H1 (cell line): Measurements from ENCODE around the gene OLAH. TPM values are rescaled to one million over a fixed set of nuclear protein-coding genes. Genes with fewer than 3 reads are reported as not detected.

ENCODE experiments used
- CTCF ChIA-PET: fragments of 300-600 bp; sonication (Branson Sonifier 250); formaldehyde crosslinking; loops from one replicate; lab custom pipeline; 2021; ENCODE audit not compliant: partially characterized antibody; lab: Charles Lee
- POLR2A ChIA-PET: fragments of 300-600 bp; sonication (Branson Sonifier 250); formaldehyde crosslinking; loops from one replicate; lab custom pipeline; 2021; ENCODE audit warnings: inconsistent platforms; ENCODE audit not compliant: partially characterized antibody; lab: Charles Lee
- DNase-seq, 2 experiments: peaks; one replicate each; pipeline versions ENCODE4 v3.0.0 to v3.0.0-alpha.2; 2010 to 2022; ENCODE audit warnings: low spot score in 2 of 2, low read depth in 1 of 2, mixed read lengths in 1 of 2
- FAIRE-seq: peaks from 2 replicates; lab custom pipeline; 2011; peaks lifted over from hg19 to GRCh38; lab: Jason Lieb, UNC
- H2AFZ ChIP-seq: 2 replicates; pipeline ENCODE4 v1.8.1; 2012; ENCODE audit warnings: low read length, inconsistent platforms
- H2AK5ac ChIP-seq: 2 replicates; pipeline ENCODE4 v1.6.1; 2013; ENCODE audit warnings: low read depth, low read length
- H2BK120ac ChIP-seq: replicated peaks from 2 replicates; pipeline ENCODE3; 2013; ENCODE audit warnings: low read depth, low read length, inconsistent platforms
- H2BK12ac ChIP-seq: 2 replicates; pipeline ENCODE4 v1.6.1; 2013; ENCODE audit warnings: low read depth, low read length
- H2BK15ac ChIP-seq: 2 replicates; pipeline ENCODE4 v1.6.1; 2013; ENCODE audit warnings: low read length
- H2BK20ac ChIP-seq: 2 replicates; pipeline ENCODE4 v1.6.1; 2013; ENCODE audit warnings: low read length
- H2BK5ac ChIP-seq: 2 replicates; pipeline ENCODE4 v1.6.1; 2013; ENCODE audit warnings: low read depth, low read length
- H3K14ac ChIP-seq: 2 replicates; pipeline ENCODE4 v1.6.1; 2013; ENCODE audit warnings: inconsistent platforms; ENCODE audit not compliant: insufficient read length
- H3K18ac ChIP-seq: 2 replicates; pipeline ENCODE4 v1.6.1; 2013; ENCODE audit warnings: low read length; ENCODE audit errors: extremely low read depth
- H3K23ac ChIP-seq: 2 replicates; pipeline ENCODE4 v1.6.1; 2013; ENCODE audit warnings: inconsistent platforms; ENCODE audit not compliant: insufficient read length
- H3K23me2 ChIP-seq: 2 replicates; pipeline ENCODE4 v1.6.1; 2013; ENCODE audit warnings: low read depth, low read length
- H3K27ac ChIP-seq: 2 replicates; pipeline ENCODE4 v1.6.1; 2011; ENCODE audit warnings: low read depth, low read length, inconsistent platforms
- H3K27me3 ChIP-seq, 4 experiments: replicated peaks in 1 of 4; 1 replicate in 1 of 4; 2 replicates in 3 of 4; pipeline versions ENCODE4 v1.6.1 to v1.8.1; 2011 to 2013; ENCODE audit warnings: low read length in 3 of 4, mild to moderate bottlenecking in 3 of 4, inconsistent platforms in 2 of 4, mixed read lengths in 2 of 4, moderate library complexity in 1 of 4; ENCODE audit not compliant: control insufficient read depth in 3 of 4, insufficient read depth in 3 of 4; ENCODE audit errors: extremely low read depth in 1 of 4
- H3K36me3 ChIP-seq, 4 experiments: 2 replicates each; pipeline versions ENCODE4 v1.6.1 to v1.8.1; 2011 to 2013; ENCODE audit warnings: mild to moderate bottlenecking in 4 of 4, low read length in 3 of 4, moderate library complexity in 2 of 4, control low read depth in 1 of 4, inconsistent platforms in 1 of 4; ENCODE audit not compliant: insufficient read depth in 4 of 4, control insufficient read depth in 2 of 4
- H3K4ac ChIP-seq: replicated peaks from 2 replicates; pipeline ENCODE3; 2013; ENCODE audit warnings: low read length, low read depth, mixed read lengths, inconsistent platforms; ENCODE audit not compliant: insufficient read length
- H3K4me1 ChIP-seq, 4 experiments: replicated peaks in 1 of 4; 1 replicate in 1 of 4; 2 replicates in 3 of 4; pipeline versions ENCODE4 v1.6.1 to v1.8.1; 2011 to 2013; ENCODE audit warnings: low read length in 3 of 4, inconsistent platforms in 2 of 4, mixed read lengths in 1 of 4; ENCODE audit not compliant: insufficient read depth in 4 of 4, control insufficient read depth in 3 of 4
- H3K4me2 ChIP-seq, 2 experiments: 2 replicates each; pipeline versions ENCODE4 v1.6.1 to v1.8.1; 2011 to 2013; ENCODE audit warnings: low read depth in 2 of 2, low read length in 2 of 2, control low read depth in 1 of 2, inconsistent platforms in 1 of 2, mild to moderate bottlenecking in 1 of 2; ENCODE audit not compliant: insufficient read depth in 1 of 2
- H3K4me3 ChIP-seq, 4 experiments: fragments of 200-600, 300-600 bp in 1 of 4; sonication (generic), shearing (Covaris generic), sonication (Bioruptor Twin) in 1 of 4; 2 replicates each; pipeline versions ENCODE4 v1.5.1 to v1.8.1; 2011 to 2016; ENCODE audit warnings: low read length in 4 of 4, low read depth in 3 of 4, control low read depth in 2 of 4, inconsistent platforms in 2 of 4, mild to moderate bottlenecking in 2 of 4, mixed read lengths in 1 of 4, moderate library complexity in 1 of 4; ENCODE audit not compliant: insufficient read depth in 2 of 4; ENCODE audit errors: extremely low read depth in 1 of 4
- H3K56ac ChIP-seq: replicated peaks from 2 replicates; pipeline ENCODE3; 2013; ENCODE audit warnings: low read depth, mild to moderate bottlenecking, mixed read lengths, low read length, inconsistent platforms; ENCODE audit not compliant: insufficient read length
- H3K79me1 ChIP-seq: 2 replicates; pipeline ENCODE4 v1.6.1; 2013; ENCODE audit warnings: low read depth, low read length, control low read depth
- H3K79me2 ChIP-seq, 2 experiments: 2 replicates each; pipeline versions ENCODE4 v1.6.1 to v1.8.1; 2012 to 2013; ENCODE audit warnings: low read length in 2 of 2, mild to moderate bottlenecking in 2 of 2, inconsistent platforms in 1 of 2; ENCODE audit not compliant: insufficient read depth in 2 of 2, control insufficient read depth in 1 of 2
- H3K9ac ChIP-seq, 4 experiments: replicated peaks in 1 of 4; 1 replicate in 1 of 4; 2 replicates in 3 of 4; pipeline versions ENCODE4 v1.6.1 to v1.8.1; 2011 to 2013; ENCODE audit warnings: low read depth in 3 of 4, low read length in 3 of 4, control low read depth in 2 of 4, mild to moderate bottlenecking in 2 of 4, moderate library complexity in 2 of 4, inconsistent platforms in 1 of 4; ENCODE audit errors: extremely low read depth in 1 of 4
- H3K9me3 ChIP-seq, 2 experiments: 2 replicates each; pipeline versions ENCODE4 v1.6.1 to v1.8.1; 2012 to 2013; ENCODE audit warnings: mild to moderate bottlenecking in 2 of 2, moderate library complexity in 2 of 2, control low read depth in 1 of 2, inconsistent platforms in 1 of 2, low read depth in 1 of 2, low read length in 1 of 2, mixed read lengths in 1 of 2; ENCODE audit not compliant: insufficient read depth in 2 of 2
- H4K20me1 ChIP-seq, 2 experiments: replicated peaks in 1 of 2; 2 replicates each; pipeline versions ENCODE3 to v1.8.1; 2011 to 2013; ENCODE audit warnings: inconsistent platforms in 2 of 2, low read length in 2 of 2, mild to moderate bottlenecking in 1 of 2; ENCODE audit not compliant: insufficient read depth in 2 of 2, control insufficient read depth in 1 of 2
- H4K5ac ChIP-seq: 2 replicates; pipeline ENCODE4 v1.6.1; 2013; ENCODE audit warnings: low read length, low read depth, mixed read lengths, inconsistent platforms; ENCODE audit not compliant: insufficient read length
- H4K8ac ChIP-seq: 2 replicates; pipeline ENCODE4 v1.8.0; 2013; ENCODE audit warnings: mild to moderate bottlenecking, moderate library complexity, low read length, inconsistent platforms; ENCODE audit not compliant: insufficient read depth; ENCODE audit errors: extremely low read depth
- H4K91ac ChIP-seq: replicated peaks from 2 replicates; pipeline ENCODE3; 2013; ENCODE audit warnings: low read length, mixed read lengths, inconsistent platforms; ENCODE audit not compliant: insufficient read length
- ATF3 ChIP-seq: IDR thresholded peaks from 2 replicates; pipeline ENCODE4 v1.6.1; 2011; ENCODE audit warnings: low read depth, mild to moderate bottlenecking, low read length; ENCODE audit not compliant: insufficient read depth
- CEBPB ChIP-seq: IDR thresholded peaks from 2 replicates; pipeline ENCODE4 v1.6.1; 2012; ENCODE audit warnings: low read depth, low read length
- CTBP2 ChIP-seq: IDR thresholded peaks from 2 replicates; pipeline ENCODE4 v1.7.0; 2011; ENCODE audit warnings: borderline replicate concordance, mild to moderate bottlenecking, moderate library complexity, mixed read lengths, low read length; ENCODE audit not compliant: insufficient read depth, insufficient read length
- E2F6 ChIP-seq: IDR thresholded peaks from 2 replicates; pipeline ENCODE4 v1.6.1; 2012; ENCODE audit warnings: inconsistent platforms
- EP300 ChIP-seq, 2 experiments: IDR thresholded peaks; 1 replicate in 1 of 2; 2 replicates in 1 of 2; pipeline ENCODE4 v1.6.1; 2011 to 2012; ENCODE audit warnings: low read depth in 2 of 2, low read length in 2 of 2, mild to moderate bottlenecking in 2 of 2, borderline replicate concordance in 1 of 2, inconsistent platforms in 1 of 2, moderate library complexity in 1 of 2
- EZH2 ChIP-seq: fragments of 200-600 bp; sonication (generic); IDR thresholded peaks from 2 replicates; pipeline ENCODE4 v1.7.1; 2012; ENCODE audit warnings: low read depth, mild to moderate bottlenecking, moderate library complexity, low read length, inconsistent platforms; ENCODE audit not compliant: severe bottlenecking
- HDAC6 ChIP-seq: IDR thresholded peaks from one replicate; pipeline ENCODE4 v1.7.1; 2012; ENCODE audit warnings: low read depth, mild to moderate bottlenecking, inconsistent platforms, low read length, moderate library complexity
- KDM4A ChIP-seq: IDR thresholded peaks from one replicate; pipeline ENCODE4 v1.7.1; 2012; ENCODE audit warnings: low read depth, mild to moderate bottlenecking, moderate library complexity, low read length, inconsistent platforms; ENCODE audit not compliant: severe bottlenecking
- POLR2AphosphoS5 ChIP-seq: IDR thresholded peaks from 2 replicates; pipeline ENCODE4 v1.6.1; 2011; ENCODE audit warnings: low read depth, low read length
- POU5F1 ChIP-seq: IDR thresholded peaks from 2 replicates; pipeline ENCODE4 v1.6.1; 2011; ENCODE audit warnings: low read depth, mild to moderate bottlenecking, low read length, moderate library complexity
- RFX5 ChIP-seq: IDR thresholded peaks from 2 replicates; pipeline ENCODE4 v1.6.1; 2011; ENCODE audit warnings: low read depth, low read length, improper control_type of control experiment, borderline replicate concordance
- RXRA ChIP-seq: IDR thresholded peaks from 2 replicates; pipeline ENCODE4 v1.6.1; 2011; ENCODE audit warnings: low read depth, mild to moderate bottlenecking, low read length, moderate library complexity; ENCODE audit not compliant: insufficient read depth
- SRF ChIP-seq: IDR thresholded peaks from 2 replicates; pipeline ENCODE4 v1.6.1; 2011; ENCODE audit warnings: mild to moderate bottlenecking, low read depth, low read length, moderate library complexity
- WGBS, 2 experiments: shearing (Covaris generic) in 1 of 2; methylation state at CpG; one replicate each; pipeline versions ENCODE4 v1.1.6 to v1.1.7; 2013 to 2015; ENCODE audit warnings: low lambda C conversion rate in 2 of 2, mixed read lengths in 2 of 2, inconsistent platforms in 1 of 2, low coverage in 1 of 2, missing lambda C conversion rate in 1 of 2; ENCODE audit not compliant: insufficient replicate concordance in 2 of 2, insufficient coverage in 1 of 2, insufficient read length in 1 of 2; ENCODE audit errors: extremely low coverage in 1 of 2, missing lambda C conversion rate in 1 of 2; 5-methylcytosine and 5-hydroxymethylcytosine counted together
- polyA plus RNA-seq, 7 experiments: library from polyadenylated mRNA; depleted of rRNA in 3 of 7; stranded (reverse) in 5 of 7; unstranded in 2 of 7; fragments of >200 nt in 5 of 7; fragments of 200-250 nt in 2 of 7; gene quantifications; 1 replicate in 5 of 7; 2 replicates in 1 of 7; 4 replicates in 1 of 7; pipeline versions ENCODE4 v1.2.1 to v1.2.3, GENCODE V29; 2011 to 2013; ENCODE audit warnings: missing spikeins in 2 of 7, mixed read lengths in 2 of 7
- total RNA-seq: library from RNA; stranded (reverse); fragmentation: NEBNext Ultra II Directional; extraction: Animal tissue kit (Norgen Biotek cat#: 25700); gene quantifications from 2 replicates; pipeline ENCODE4 v1.2.1, GENCODE V29; 2021

The OLAH gene
- total and polyA plus RNA-seq, 2 of the 8 experiments (the other 6 are each of a cell fraction or from before 2014, with no cell fraction given): not detected

GRCh38 chr10:15113766-15114165 is 70.0 kb downstream of the OLAH start:
- Histone ChIP-seq H2BK5ac (no peak overlapping the region), H2AFZ (no peak overlapping the region), H3K18ac (no peak overlapping the region), H2BK20ac (no peak overlapping the region), H2BK12ac (no peak overlapping the region), H3K9me3 (no peaks in the 10 kb centered on the region), H3K9ac (no peak overlapping the region), H4K91ac (no peak overlapping the region), H3K79me2 (no peaks in the 10 kb centered on the region), H4K8ac (no peak overlapping the region), H3K4ac (no peak overlapping the region), H3K14ac (no peak overlapping the region), H3K23ac (no peak overlapping the region), H3K4me3 (no peak overlapping the region), H3K4me2 (no peak overlapping the region), H4K20me1 (no peaks in the 10 kb centered on the region), H3K36me3 (peaks cover 0 to 8% (median 1%) of the 10 kb centered on the region in 4 experiments; a peak in 6 of 8 replicates), H3K27ac (no peak overlapping the region), H2BK120ac (no peak overlapping the region), H3K4me1 (no peaks in the 10 kb centered on the region), H2AK5ac (no peak overlapping the region), H3K79me1 (no peaks in the 10 kb centered on the region), H4K5ac (no peak overlapping the region), H2BK15ac (no peak overlapping the region), H3K23me2 (no peaks in the 10 kb centered on the region), H3K56ac (no peak overlapping the region), H3K27me3 (no peaks in the 10 kb centered on the region)
- WGBS, 2 experiments: 96% methylated on average over 4 of the region's 4 CpGs; no CpG with 5 or more reads in 1 of the 2 experiments
- ChIA-PET CTCF (interaction anchor here (0.9 to 1.4 kb wide), 2 partner anchors 8 to 141 kb away, joined by 3 to 4 read pairs; no protein-coding TSS in a partner anchor), POLR2A (no interaction called here)
- DNase-seq: no peak
- no peak for FAIRE-seq
- no peak for TF ChIP-seq POU5F1
- no peak for TF ChIP-seq EP300 (IDR thresholded peaks at IDR 0.05; ENCODE audit: borderline replicate concordance in 1 of 2, low read depth in 2 of 2, low read length in 2 of 2)
- TF ChIP-seq E2F6: no peak
- no peak for TF ChIP-seq KDM4A
- no peak for TF ChIP-seq RFX5
- TF ChIP-seq RXRA: no peak
- TF ChIP-seq SRF: no peak
- TF ChIP-seq ATF3: no peak
- TF ChIP-seq HDAC6: no peak
- no peak for TF ChIP-seq EZH2
- TF ChIP-seq POLR2AphosphoS5: no peak
- TF ChIP-seq CTBP2: no peak
- no peak for TF ChIP-seq CEBPB
